GM19463 (cell line): ENCODE measurements around the gene MAGI2.

ENCODE experiments used
- ATAC-seq: cut with Tn5 transposase; IDR thresholded peaks from one replicate; pipeline ENCODE4 v1.9.1; 2021; ENCODE audit warnings: mild to moderate bottlenecking, moderate library complexity; ENCODE audit not compliant: unreplicated experiment

MAGI2 gene

GRCh38 chr7:78215199-78215598 is 1238.3 kb downstream of the MAGI2 start:
- ATAC-seq: no peak

- ATAC-seq: no peak
These were observed 1240.1 kb downstream of the MAGI2 start for GRCh38 chr7:78213402-78213801.

DNA sequence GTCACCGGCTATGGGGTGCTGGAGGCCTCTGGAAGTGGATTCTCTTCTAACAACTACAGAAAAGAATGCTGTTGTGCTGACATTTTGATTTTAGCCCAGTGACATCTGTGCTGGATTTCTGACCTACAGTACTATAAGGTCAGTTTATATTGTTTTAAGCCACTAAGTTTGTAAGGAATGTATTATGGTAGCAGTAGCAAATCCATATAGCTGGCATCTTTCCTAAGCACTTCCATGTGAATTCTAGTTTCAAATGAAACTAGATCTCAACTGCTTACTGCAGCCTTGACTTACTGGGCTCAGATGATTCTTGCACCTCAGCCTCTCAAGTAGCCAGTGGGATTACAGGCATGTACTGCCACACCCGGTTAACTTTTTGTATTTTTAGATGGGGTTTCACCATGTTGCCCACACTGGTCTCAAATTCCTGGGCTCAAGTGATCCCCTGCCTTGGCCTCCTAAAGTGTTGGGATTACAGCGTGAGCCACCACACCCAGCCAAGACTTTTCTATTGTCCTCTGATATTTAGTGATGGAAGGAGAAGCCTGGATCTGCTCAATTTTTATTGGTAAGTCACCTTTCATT is 1240.9 kb downstream of the MAGI2 start:
- ATAC-seq: no peak

DNA sequence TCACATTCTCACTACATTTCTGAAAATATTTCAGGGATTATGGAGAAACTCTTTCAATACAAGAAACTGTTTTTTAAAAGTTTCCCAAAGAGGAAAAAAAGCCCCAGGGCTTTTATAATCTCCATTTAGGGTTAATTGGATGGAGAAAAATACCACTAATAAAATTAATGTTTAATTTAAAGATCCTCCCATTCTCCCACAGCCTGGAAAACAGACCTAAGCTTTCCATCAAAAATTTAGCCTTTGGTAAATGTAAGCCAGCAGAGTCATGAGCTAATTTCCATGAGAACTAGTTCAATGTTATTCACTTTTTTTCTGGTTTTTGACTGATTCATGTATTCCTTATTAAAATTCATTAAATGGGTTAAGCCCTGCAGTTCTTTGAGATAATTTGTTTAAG is 1246.2 kb downstream of the MAGI2 start:
- no peak for ATAC-seq

- no peak for ATAC-seq
These were observed 1246.7 kb downstream of the MAGI2 start for GRCh38 chr7:78206769-78207168.

DNA sequence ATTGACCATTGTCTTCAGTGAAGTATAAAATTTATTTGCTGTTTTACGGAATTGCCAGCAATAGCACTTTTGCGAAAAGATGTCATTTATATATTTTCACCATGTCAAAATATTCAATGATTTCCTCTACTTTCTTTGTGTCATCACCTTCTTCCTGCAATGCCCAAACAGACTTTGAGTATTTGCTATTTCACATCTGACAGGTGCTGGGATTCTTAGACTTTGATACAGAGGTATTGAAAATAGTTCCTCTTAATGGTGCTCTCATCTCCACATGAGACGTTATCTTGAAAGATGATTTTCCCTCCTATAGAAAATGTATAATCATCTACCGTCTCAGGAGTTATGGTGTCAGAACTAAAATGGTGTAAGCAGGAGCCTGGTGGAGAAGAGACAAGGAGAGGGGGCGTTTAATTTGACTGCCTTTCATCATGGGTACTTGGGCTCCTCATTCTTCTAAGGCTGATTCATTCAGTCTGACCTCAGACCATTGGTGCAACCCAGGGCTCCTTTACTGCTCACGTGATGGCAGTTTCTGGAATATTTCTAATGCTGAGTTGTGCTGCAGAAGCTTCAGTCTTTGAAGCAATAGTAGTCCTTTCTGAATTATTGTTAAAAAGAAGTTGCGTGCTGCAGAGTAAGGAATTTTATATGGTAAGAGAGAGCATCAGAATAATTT is 1250.3 kb downstream of the MAGI2 start:
- no peak for ATAC-seq

GRCh38 chr7:78198756-78199155 is 1254.7 kb downstream of the MAGI2 start:
- no peak for ATAC-seq

- no peak for ATAC-seq
These were observed 1256.0 kb downstream of the MAGI2 start for GRCh38 chr7:78197447-78197846.

DNA sequence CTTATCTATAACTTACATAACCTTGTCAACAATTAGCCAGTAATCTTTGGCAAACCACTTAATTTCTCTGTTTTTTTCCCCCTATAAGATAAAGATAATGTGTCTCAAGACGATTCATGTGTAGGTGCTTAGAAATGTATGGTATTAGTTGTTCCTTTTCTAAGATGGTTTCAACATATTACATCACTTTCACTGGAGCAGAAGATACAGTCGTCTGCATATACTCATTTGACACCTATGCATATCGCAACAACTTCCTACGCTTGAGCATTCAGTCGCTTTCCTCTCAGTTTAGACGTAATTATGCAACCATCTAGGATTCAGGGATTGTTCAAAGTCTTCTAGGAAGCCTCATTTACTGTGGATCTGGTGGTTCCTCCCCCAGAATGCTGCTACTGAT is 1258.2 kb downstream of the MAGI2 start:
- ATAC-seq: no peak

DNA sequence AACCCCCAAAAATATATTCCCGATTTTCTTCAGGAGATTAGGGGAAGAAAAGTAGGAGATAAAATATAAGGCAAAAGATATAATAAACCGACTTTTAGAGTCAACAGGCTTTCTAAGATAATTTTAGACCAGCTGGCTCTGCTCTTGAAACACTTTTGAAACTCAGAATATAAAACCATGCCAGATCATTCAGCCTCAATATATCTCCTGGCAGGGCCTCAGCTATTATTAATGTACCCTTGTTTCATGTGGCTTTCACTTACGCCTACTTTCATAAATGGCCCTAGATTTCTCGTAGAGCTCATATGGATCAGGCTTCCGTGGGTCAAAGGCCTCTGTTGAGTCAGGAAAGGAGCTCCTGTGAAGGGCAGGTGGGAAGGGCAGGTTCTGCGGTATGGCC is 1258.9 kb downstream of the MAGI2 start:
- ATAC-seq: no peak

GRCh38 chr7:78191475-78192079 is 1261.9 kb downstream of the MAGI2 start:
- ATAC-seq: no peak

GRCh38 chr7:78189762-78190161 is 1263.7 kb downstream of the MAGI2 start:
- ATAC-seq: no peak

GRCh38 chr7:78185149-78185745 is 1268.2 kb downstream of the MAGI2 start:
- no peak for ATAC-seq

DNA sequence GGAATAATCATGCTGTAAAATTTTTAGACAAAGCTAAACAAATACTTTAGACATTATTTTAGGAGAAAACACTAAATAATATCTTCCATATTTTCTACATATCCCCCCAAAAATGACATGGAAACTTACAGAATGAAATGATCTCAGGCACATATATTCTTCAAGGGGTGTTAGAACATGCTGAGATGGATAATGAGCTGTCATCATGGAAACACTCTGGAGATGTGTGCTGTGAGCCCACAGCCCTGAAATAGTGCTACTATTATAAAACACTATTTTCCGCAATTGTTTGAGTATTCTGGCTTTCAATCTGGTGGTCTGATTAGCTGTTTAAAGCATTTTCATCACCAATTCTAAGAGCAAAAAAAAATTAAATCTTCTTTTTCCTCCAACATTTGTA is 1269.2 kb downstream of the MAGI2 start:
- no peak for ATAC-seq

GRCh38 chr7:78179827-78180477 is 1273.5 kb downstream of the MAGI2 start:
- no peak for ATAC-seq

DNA sequence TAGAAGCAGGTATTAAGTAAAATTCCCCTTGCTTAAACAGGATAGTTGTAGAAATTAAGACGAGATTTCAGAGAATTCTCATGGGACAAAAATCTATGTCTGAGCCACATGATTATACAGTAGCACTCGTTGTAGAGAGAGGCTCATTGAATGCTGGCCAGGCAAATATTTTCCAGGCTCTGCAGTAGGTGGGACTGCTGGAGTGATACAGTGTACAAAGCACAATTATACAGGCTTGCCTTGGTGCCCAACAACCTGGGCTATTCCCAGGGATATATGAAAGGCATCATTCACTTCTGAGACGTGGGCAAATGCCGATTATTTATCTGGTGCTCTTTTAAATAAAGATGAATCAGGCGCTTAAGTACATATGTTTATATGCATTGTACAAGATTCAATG is 1274.3 kb downstream of the MAGI2 start:
- no peak for ATAC-seq

- ATAC-seq: no peak
These were observed 1275.1 kb downstream of the MAGI2 start for GRCh38 chr7:78178319-78178718.

GRCh38 chr7:78176171-78176570 is 1277.3 kb downstream of the MAGI2 start:
- ATAC-seq: no peak

- ATAC-seq: no peak
These were observed 1278.0 kb downstream of the MAGI2 start for GRCh38 chr7:78175330-78176100.

GRCh38 chr7:78173666-78174065 is 1279.8 kb downstream of the MAGI2 start:
- ATAC-seq: no peak
